Urinary bladder (tissue), 4 donors: Measurements from ENCODE around the gene ZDHHC13. TPM values are rescaled to one million over a fixed set of nuclear protein-coding genes. Genes with fewer than 3 reads are reported as not detected.

Experiments used
- DNase-seq: peaks from one replicate; pipeline ENCODE4 v3.0.0-alpha.2; 2015; ENCODE audit errors: extremely low spot score
- H3K27ac ChIP-seq: one replicate; pipeline ENCODE4 v1.5.1; 2013; ENCODE audit warnings: low read depth, mild to moderate bottlenecking, moderate library complexity
- H3K36me3 ChIP-seq: one replicate; pipeline ENCODE4 v1.6.1; 2013; ENCODE audit warnings: mild to moderate bottlenecking, moderate library complexity; ENCODE audit not compliant: insufficient read depth
- H3K4me1 ChIP-seq: one replicate; pipeline ENCODE4 v1.6.1; 2013; ENCODE audit warnings: mild to moderate bottlenecking, moderate library complexity; ENCODE audit not compliant: insufficient read depth
- H3K4me3 ChIP-seq: one replicate; pipeline ENCODE4 v1.5.1; 2013; ENCODE audit warnings: low read depth, low read length
- WGBS: extraction: QIAGEN DNeasy Blood & Tissue Kit; methylation state at CpG from one replicate; pipeline ENCODE4 v1.1.7; 2013; 5-methylcytosine and 5-hydroxymethylcytosine counted together
- polyA plus RNA-seq: library from polyadenylated mRNA; stranded (reverse); fragments of 200-250 nt; gene quantifications from one replicate; pipeline ENCODE4 v1.2.3, GENCODE V29; 2013
- total RNA-seq: library from RNA; depleted of rRNA; stranded (reverse); fragments of >200 nt; gene quantifications from one replicate; pipeline ENCODE4 v1.2.3, GENCODE V29; 2014
- donor health status: healthy with polysubstance abuse.
- donor health status: healthy.

ZDHHC13 gene
- total and polyA plus RNA-seq, 2 donors: 10.2 to 26.5 TPM

DNA sequence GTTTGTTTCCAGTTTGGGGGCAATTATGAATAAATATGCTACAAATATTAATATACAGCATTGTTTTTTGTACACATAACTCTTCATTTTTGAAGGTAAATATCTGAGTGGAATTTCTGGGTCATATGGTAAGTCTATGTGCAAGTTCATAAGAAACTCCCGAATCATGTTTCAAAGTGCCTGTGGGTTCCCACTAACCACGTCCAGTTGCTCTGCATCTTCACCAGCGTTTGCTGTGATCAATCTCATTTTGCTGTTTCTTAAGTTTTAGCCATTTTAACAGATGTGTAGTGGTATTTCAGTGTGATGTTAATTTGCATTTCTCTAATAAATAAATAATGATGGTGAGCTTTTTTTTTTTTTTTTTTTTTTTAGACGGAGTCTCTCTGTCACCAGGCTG is 99.1 kb downstream of the ZDHHC13 start:
- Histone ChIP-seq H3K4me1 (no peaks in the 10 kb centered on the region), H3K36me3 (no peaks in the 10 kb centered on the region), H3K4me3 (no peak overlapping the region), H3K27ac (no peak overlapping the region)
- no peak for DNase-seq
- WGBS: 83% methylated on average over 4 of the region's 4 CpGs

DNA sequence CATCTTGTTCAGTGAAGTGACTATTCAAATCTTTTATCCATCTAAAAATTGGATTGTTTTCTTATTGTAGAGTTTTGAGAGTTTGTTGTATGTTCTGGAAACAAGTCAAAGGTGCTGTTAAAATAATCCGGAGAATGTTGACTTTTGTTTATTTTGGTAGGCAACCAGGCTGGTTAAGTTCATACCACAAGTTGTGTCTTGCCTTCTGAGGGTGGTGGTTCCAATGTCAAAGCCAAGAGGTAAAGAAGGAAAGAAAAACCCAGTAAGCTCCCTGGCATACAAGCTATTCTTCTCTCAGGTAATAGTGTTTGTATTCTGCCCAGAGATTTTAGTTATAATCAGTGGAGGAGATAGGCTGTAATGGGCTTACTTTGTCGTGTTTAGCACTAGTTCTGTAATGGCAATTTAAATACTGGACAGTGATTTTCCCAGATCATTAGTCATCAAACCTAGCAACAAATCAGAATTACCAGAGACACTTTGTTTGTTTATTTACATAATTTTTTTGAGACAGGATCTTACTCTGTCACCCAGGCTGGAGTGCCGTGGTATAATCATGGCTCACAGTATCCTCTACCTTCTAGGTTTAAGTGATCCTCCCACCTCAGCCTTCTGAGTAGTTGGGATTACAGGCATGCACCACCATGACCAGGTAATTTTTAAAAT is 99.9 kb downstream of the ZDHHC13 start:
- WGBS: 49% methylated on average over 3 of the region's 3 CpGs
- no peaks in the 10 kb centered on the region for H3K4me1 ChIP-seq
- DNase-seq: no peak
- peak overlapping the region; percentile 18 for H3K27ac ChIP-seq
- H3K4me3 ChIP-seq: no peak overlapping the region
- no peaks in the 10 kb centered on the region for H3K36me3 ChIP-seq

DNA sequence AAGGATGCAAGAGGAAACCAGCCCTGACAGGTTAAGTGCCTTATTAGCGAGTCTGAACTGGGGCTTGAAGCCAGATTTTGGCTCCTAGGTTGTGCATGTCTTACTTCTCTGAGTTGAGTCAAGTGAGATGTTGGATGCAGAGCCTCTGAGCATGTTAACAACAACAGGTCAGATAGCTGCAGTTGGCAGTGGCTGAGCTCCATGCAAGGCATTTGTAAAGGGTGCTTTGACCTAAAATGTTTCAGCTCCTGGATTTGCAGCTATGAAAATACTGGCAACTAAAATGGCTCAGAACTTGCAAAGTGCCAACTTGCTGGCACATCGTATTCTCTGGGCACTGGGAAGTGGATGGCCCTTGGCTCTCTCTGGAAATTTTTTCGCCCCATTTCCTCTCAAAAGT is 101.2 kb downstream of the ZDHHC13 start:
- no peaks in the 10 kb centered on the region for H3K36me3 ChIP-seq
- WGBS: 84% methylated on average over 3 of the region's 3 CpGs
- no peak for DNase-seq
- no peaks in the 10 kb centered on the region for H3K4me1 ChIP-seq
- no peak overlapping the region for H3K4me3 ChIP-seq
- no peak overlapping the region for H3K27ac ChIP-seq

DNA sequence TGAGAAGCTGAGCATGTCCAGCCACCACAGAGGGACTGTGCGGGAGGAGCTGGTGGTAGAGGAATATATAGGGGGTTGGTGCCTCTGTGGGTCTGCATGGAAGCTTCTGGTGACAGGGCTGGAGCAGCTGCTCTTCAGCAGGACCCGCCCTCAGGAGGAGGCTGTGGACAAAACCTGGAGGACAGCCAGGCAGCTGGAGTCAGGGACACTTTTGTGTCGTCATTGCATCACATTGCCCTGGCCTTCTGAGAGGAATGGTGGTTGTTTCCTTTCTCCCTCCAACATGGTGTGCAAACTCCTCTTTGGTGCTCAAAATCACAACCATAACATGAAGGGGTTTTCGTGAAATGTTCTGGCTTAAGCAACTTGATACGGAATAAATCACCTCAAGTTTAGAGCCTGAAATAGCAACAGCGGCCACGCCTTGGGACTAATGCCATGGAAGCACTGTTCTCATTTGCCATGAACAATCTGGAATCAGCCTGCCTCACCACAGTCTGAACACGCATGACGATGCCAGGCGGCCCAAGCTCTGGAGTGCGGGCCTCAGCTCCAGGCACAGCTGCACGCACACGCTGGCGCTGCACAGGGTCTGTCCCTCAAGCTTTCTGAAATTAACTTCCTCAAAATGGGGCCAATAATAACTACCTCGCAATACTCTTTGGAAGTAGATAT is 102.0 kb downstream of the ZDHHC13 start:
- Histone ChIP-seq H3K36me3 (no peaks in the 10 kb centered on the region), H3K4me1 (no peaks in the 10 kb centered on the region), H3K4me3 (no peak overlapping the region), H3K27ac (no peak overlapping the region)
- DNase-seq: no peak
- 78% methylated on average over 15 of the region's 15 CpGs for WGBS

DNA sequence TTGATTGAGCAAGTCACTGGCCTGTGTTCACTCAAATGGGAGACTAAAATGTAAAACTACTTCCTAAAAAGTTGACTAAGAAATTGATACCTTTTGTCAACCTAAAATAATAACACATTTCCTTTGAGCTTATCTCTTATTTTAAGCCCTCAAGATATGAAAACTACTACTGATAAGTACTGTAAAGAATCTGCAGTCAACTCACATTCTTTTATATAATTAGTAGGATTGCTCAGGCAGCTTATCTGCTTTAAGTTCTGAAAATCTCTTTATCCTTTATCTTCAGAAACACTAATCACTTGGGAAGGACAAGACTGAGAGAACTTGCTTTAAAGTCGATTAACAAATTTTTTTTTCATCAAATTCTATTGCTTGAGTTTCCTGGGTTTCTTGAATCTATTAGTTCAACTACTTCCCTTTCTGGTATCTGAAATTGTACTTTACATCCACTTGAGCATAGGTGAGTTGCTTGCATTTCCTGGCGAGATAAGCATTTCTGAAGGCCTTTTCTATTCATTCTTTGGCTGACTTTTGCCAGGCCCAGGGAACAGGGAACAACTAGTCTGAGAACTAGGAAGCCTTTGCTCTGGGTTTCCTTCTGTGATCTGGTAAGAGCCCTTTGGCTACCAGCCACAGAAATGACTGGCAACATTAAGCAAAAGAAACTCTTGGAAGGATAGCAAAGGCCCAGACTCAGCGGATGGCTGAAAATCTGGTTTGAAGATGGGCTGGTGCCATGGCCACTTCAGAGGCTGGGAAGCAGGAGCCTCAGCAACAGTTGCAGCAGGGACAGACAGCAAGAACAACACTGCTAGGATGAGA is 104.1 kb downstream of the ZDHHC13 start:
- no peak overlapping the region for H3K4me3 ChIP-seq
- no peak for DNase-seq
- 43% methylated on average over 3 of the region's 3 CpGs for WGBS
- H3K36me3 ChIP-seq: no peaks in the 10 kb centered on the region
- no peak overlapping the region for H3K27ac ChIP-seq
- no peaks in the 10 kb centered on the region for H3K4me1 ChIP-seq

DNA sequence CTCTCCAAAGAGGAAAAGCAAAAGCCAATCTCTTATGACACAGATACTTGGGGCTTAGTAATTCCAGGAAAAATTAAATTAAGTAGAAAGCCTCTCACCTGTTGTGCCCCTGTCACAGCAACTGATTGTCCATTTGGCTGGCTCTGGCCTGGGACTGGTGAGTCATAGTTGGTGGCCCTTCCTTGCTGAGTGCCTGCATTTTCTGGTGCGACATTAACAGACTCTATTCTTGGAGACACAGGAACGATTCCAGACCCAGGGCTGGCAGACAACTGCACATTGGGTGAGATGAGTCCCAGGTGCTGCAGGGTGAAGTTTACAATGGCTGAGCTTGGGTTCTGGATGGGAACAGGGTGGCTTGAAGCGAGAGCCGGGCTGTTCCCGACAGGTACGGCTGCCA is 108.2 kb downstream of the ZDHHC13 start:
- 92% methylated on average over 6 of the region's 6 CpGs for WGBS
- H3K27ac ChIP-seq: no peak overlapping the region

DNA sequence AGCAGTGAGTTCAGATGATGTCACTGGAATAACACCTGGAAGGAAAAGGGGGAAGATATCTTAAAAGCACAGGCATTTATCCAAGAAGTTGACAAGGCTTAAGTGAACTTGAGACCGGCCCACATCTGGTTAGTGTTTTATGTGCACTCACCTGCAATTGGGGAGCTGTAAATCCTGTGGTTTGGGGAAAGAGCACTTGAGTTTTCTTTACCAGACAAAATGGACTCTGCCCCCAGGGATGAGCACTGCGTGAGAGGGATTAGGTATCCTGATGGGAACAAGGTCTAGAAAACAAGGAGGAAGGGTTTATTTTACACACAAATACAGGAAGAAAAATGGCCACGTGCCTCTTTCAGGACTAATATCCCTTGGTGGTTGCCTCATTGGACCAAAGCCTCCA is 108.6 kb downstream of the ZDHHC13 start:
- H3K36me3 ChIP-seq: no peaks in the 10 kb centered on the region
- 94% methylated on average over 3 of the region's 3 CpGs for WGBS
- H3K4me3 ChIP-seq: no peak overlapping the region
- H3K27ac ChIP-seq: no peak overlapping the region
- no peaks in the 10 kb centered on the region for H3K4me1 ChIP-seq
- DNase-seq: no peak

More for the DNA sequence above, 108.2 kb downstream of the ZDHHC13 start:
- H3K4me1 ChIP-seq: no peaks in the 10 kb centered on the region
- H3K36me3 ChIP-seq: no peaks in the 10 kb centered on the region
- DNase-seq: no peak
- H3K4me3 ChIP-seq: no peak overlapping the region

Other genes starting within 250 kb of the ZDHHC13 start
- not detected for gene MRGPRX1, start 177.8 kb upstream of the ZDHHC13 start, total RNA-seq
- gene MRGPRX1, start 177.8 kb upstream of the ZDHHC13 start, polyA plus RNA-seq: not detected
- not detected for gene MRGPRX2, start 56.5 kb upstream of the ZDHHC13 start, total RNA-seq
- gene MRGPRX2, start 56.5 kb upstream of the ZDHHC13 start, polyA plus RNA-seq: 0.29 TPM
- gene CSRP3, start 84.8 kb downstream of the ZDHHC13 start, total RNA-seq: 24.0 TPM
- not detected for gene CSRP3, start 84.8 kb downstream of the ZDHHC13 start, polyA plus RNA-seq
- 4.8 TPM for gene E2F8, start 123.8 kb downstream of the ZDHHC13 start, total RNA-seq
- 0.41 TPM for gene E2F8, start 123.8 kb downstream of the ZDHHC13 start, polyA plus RNA-seq